HCT116 (cell line): Measurements from ENCODE around the gene MACF1. TPM values are rescaled to one million over a fixed set of nuclear protein-coding genes. Genes with fewer than 3 reads are reported as not detected.

Experiments used
- ATAC-seq: fragments of 200-7000 bp; cut with Tn5 transposase; 2 replicates; pipeline ENCODE4 v1.9.1; 2020; ENCODE audit warnings: mild to moderate bottlenecking, moderate library complexity
- BruUV-seq: library from RNA; stranded (reverse); fragments of 400-500 nt; replicated peaks from 2 replicates; lab custom pipeline; 2021; lab: Mats Ljungman, UMichigan
- CTCF ChIA-PET: fragments of 300-600 bp; sonication (Branson Sonifier 250); formaldehyde crosslinking; loops from one replicate; lab custom pipeline; 2021; ENCODE audit warnings: antibody characterized with exemption; lab: Charles Lee
- POLR2A ChIA-PET: fragments of 300-600, 350-600 bp; sonication (Branson Sonifier 250); formaldehyde crosslinking; loops from one replicate; lab custom pipeline; 2021; ENCODE audit warnings: antibody characterized with exemption; lab: Charles Lee
- RAD21 ChIA-PET, 2 experiments: fragments of 300-600 bp; sonication (Branson Sonifier 250); formaldehyde crosslinking; loops; one replicate each; lab custom pipeline; 2023; ENCODE audit warnings: low total read pairs in 2 of 2; ENCODE audit not compliant: uncharacterized antibody in 2 of 2, unreplicated experiment in 2 of 2, low non-redundant PET in 1 of 2; lab: Charles Lee
- DNase-seq: peaks from one replicate; pipeline ENCODE4 v3.0.0-alpha.2; 2010; ENCODE audit warnings: low read depth, low spot score
- H2AFZ ChIP-seq: fragments of 200-600 bp; shearing (Covaris generic), sonication (generic); 2 replicates; pipeline ENCODE4 v1.6.1; 2017; ENCODE audit warnings: low read depth, mixed run types, mixed read lengths, antibody characterized with exemption, low read length; ENCODE audit not compliant: poor library complexity, severe bottlenecking
- H3K27ac ChIP-seq: 2 replicates; pipeline ENCODE4 v1.5.1; 2012; ENCODE audit warnings: low read depth, low read length
- H3K27me3 ChIP-seq: fragments of 200-600 bp; sonication (generic); 2 replicates; pipeline ENCODE4 v1.6.1; 2016; ENCODE audit warnings: mixed run types, low read length, mixed read lengths; ENCODE audit not compliant: insufficient read depth
- H3K36me3 ChIP-seq, 2 experiments: fragments of 200-500 bp in 1 of 2; fragments of 200-600 bp in 1 of 2; sonication (Bioruptor generic) in 1 of 2; sonication (generic) in 1 of 2; 2 replicates each; pipeline versions ENCODE4 v1.5.1 to v1.6.1; 2014 to 2016; ENCODE audit warnings: low read length in 2 of 2, inconsistent platforms in 1 of 2, mixed read lengths in 1 of 2, mixed run types in 1 of 2; ENCODE audit not compliant: insufficient read depth in 2 of 2, control insufficient read depth in 1 of 2
- H3K4me1 ChIP-seq, 2 experiments: fragments of 200-600 bp in 1 of 2; sonication (generic) in 1 of 2; 2 replicates each; pipeline versions ENCODE4 v1.5.1 to v1.6.1; 2012 to 2017; ENCODE audit warnings: low read length in 2 of 2, inconsistent platforms in 1 of 2, mild to moderate bottlenecking in 1 of 2, mixed read lengths in 1 of 2, mixed run types in 1 of 2, moderate library complexity in 1 of 2; ENCODE audit not compliant: insufficient read depth in 2 of 2, control insufficient read depth in 1 of 2
- H3K4me2 ChIP-seq: fragments of 200-600 bp; sonication (generic); 2 replicates; pipeline ENCODE4 v1.6.1; 2017; ENCODE audit warnings: mixed run types, low read length, mixed read lengths
- H3K4me3 ChIP-seq, 2 experiments: fragments of 200-600 bp in 1 of 2; sonication (generic) in 1 of 2; replicated peaks in 1 of 2; 2 replicates each; pipeline ENCODE4 v1.5.1; 2011 to 2016; ENCODE audit warnings: low read length in 2 of 2, control low read depth in 1 of 2, low read depth in 1 of 2, mild to moderate bottlenecking in 1 of 2, mixed read lengths in 1 of 2, mixed run types in 1 of 2
- H3K79me2 ChIP-seq: fragments of 200-600 bp; sonication (generic); 2 replicates; pipeline ENCODE4 v1.6.1; 2017; ENCODE audit warnings: mild to moderate bottlenecking, mixed run types, low read length, moderate library complexity, mixed read lengths; ENCODE audit not compliant: insufficient read depth
- H3K9ac ChIP-seq: fragments of 200-600 bp; sonication (generic); 2 replicates; pipeline ENCODE4 v1.6.1; 2016; ENCODE audit warnings: low read length, mixed read lengths
- H3K9me2 ChIP-seq: fragments of 200-600 bp; sonication (generic), shearing (Covaris generic); 2 replicates; pipeline ENCODE4 v1.6.1; 2017; ENCODE audit warnings: mixed run types, mild to moderate bottlenecking, moderate library complexity; ENCODE audit not compliant: insufficient read depth
- H3K9me3 ChIP-seq, 2 experiments: fragments of 200-500 bp in 1 of 2; fragments of 200-600 bp in 1 of 2; sonication (Bioruptor generic) in 1 of 2; sonication (generic) in 1 of 2; 2 replicates each; pipeline ENCODE4 v1.6.1; 2014 to 2017; ENCODE audit warnings: low read length in 2 of 2, mixed read lengths in 2 of 2, inconsistent platforms in 1 of 2, low read depth in 1 of 2, mild to moderate bottlenecking in 1 of 2, mixed run types in 1 of 2, moderate library complexity in 1 of 2; ENCODE audit not compliant: control insufficient read depth in 1 of 2, insufficient read depth in 1 of 2
- H4K20me1 ChIP-seq: fragments of 200-600 bp; sonication (generic), shearing (Covaris generic); 2 replicates; pipeline ENCODE4 v1.6.1; 2017; ENCODE audit warnings: mixed run types, mild to moderate bottlenecking, moderate library complexity; ENCODE audit not compliant: insufficient read depth
- CBX3 ChIP-seq: IDR thresholded peaks from 2 replicates; pipeline ENCODE4 v1.6.1; 2012; ENCODE audit warnings: low read depth
- CEBPB ChIP-seq: IDR thresholded peaks from 2 replicates; pipeline ENCODE4 v1.6.1; 2012; ENCODE audit warnings: low read depth
- JUND ChIP-seq: IDR thresholded peaks from 2 replicates; pipeline ENCODE4 v1.6.1; 2012
- MAX ChIP-seq: IDR thresholded peaks from 2 replicates; pipeline ENCODE4 v1.6.1; 2012
- POLR2A ChIP-seq: IDR thresholded peaks from 2 replicates; pipeline ENCODE4 v1.7.0; 2011; ENCODE audit warnings: borderline replicate concordance; ENCODE audit not compliant: insufficient read depth, insufficient read length; ENCODE audit errors: extremely low read depth
- POLR2AphosphoS5 ChIP-seq: IDR thresholded peaks from 2 replicates; pipeline ENCODE4 v1.6.1; 2011; ENCODE audit warnings: mild to moderate bottlenecking, low read depth, low read length, moderate library complexity
- REST ChIP-seq: IDR thresholded peaks from 2 replicates; pipeline ENCODE4 v1.6.1; 2012; ENCODE audit warnings: low read depth
- SIN3A ChIP-seq: IDR thresholded peaks from 2 replicates; pipeline ENCODE4 v1.6.1; 2012; ENCODE audit warnings: low read depth
- SRF ChIP-seq: IDR thresholded peaks from 2 replicates; pipeline ENCODE4 v1.6.1; 2012; ENCODE audit warnings: low read depth
- YY1 ChIP-seq: IDR thresholded peaks from 2 replicates; pipeline ENCODE4 v1.6.1; 2011; ENCODE audit warnings: low read length, low read depth, moderate library complexity, mild to moderate bottlenecking; ENCODE audit not compliant: insufficient replicate concordance; ENCODE audit errors: extremely low read depth
- ZFX ChIP-seq: fragments of 450-650 bp; IDR thresholded peaks from 2 replicates; pipeline ENCODE4 v1.6.1; 2017
- ZNF274 ChIP-seq: fragments of 200-500 bp; sonication (Bioruptor generic); IDR thresholded peaks from 2 replicates; pipeline ENCODE4 v1.6.1; 2014; ENCODE audit warnings: mild to moderate bottlenecking, low read depth, low read length, inconsistent platforms
- intact Hi-C: fragments of 100-400 bp; cut with micrococcal nuclease; formaldehyde crosslinking; loops from 2 replicates; pipeline ENCODE4 v1.10.0; 2022
- total RNA-seq: library from RNA; stranded (reverse); gene quantifications from one replicate; pipeline ENCODE4 v1.2.1, GENCODE V29; 2021; ENCODE audit not compliant: unreplicated experiment
- TF ChIP-seq, protein P1 (sequence below): IDR thresholded peaks from 2 replicates; pipeline ENCODE4 v1.6.1; 2011; ENCODE audit warnings: mild to moderate bottlenecking, low read length, moderate library complexity; ENCODE audit not compliant: insufficient replicate concordance; ENCODE audit errors: extremely low read depth
- TF ChIP-seq, protein P2 (sequence below), 3 experiments: fragments of 200-600 bp in 1 of 3; sonication (generic) in 1 of 3; IDR thresholded peaks in 2 of 3; conservative IDR thresholded peaks in 1 of 3; 2 replicates each; pipeline ENCODE4 v1.5.1; 2012 to 2017; ENCODE audit warnings: low read depth in 2 of 3, low read length in 2 of 3, antibody characterized with exemption in 1 of 3, borderline replicate concordance in 1 of 3, control low read depth in 1 of 3, mild to moderate bottlenecking in 1 of 3, mixed read lengths in 1 of 3, mixed run types in 1 of 3, moderate library complexity in 1 of 3; ENCODE audit not compliant: insufficient read depth in 1 of 3

Gene MACF1
- total RNA-seq, 1 experiment from 2014 or later: 146 TPM

DNA sequence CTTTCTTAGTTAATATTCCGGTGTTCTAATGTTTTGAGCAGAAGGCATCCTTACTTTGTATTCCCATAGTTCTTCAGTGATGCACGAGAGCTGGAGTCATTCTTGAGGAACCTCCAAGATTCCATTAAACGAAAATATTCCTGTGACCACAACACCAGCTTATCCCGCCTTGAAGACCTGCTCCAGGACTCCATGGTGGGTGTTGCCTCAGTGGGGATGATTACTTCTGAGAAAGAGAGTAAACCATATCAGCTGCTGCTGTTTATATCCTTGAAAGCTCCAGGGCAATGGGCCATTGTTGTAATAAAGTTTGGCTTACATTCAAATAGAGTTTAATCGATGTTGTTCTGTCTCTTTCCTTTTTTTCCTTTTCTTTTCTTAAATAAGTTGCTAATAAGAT is 93.1 kb downstream of the MACF1 start:
- no peak overlapping the region for H2AFZ ChIP-seq
- TF ChIP-seq SIN3A (no peak), YY1 (no peak), MAX (no peak), CBX3 (no peak), REST (no peak), SRF (no peak), CEBPB (no peak), JUND (no peak), ZFX (no peak), POLR2A (no peak), ZNF274 (no peak), POLR2AphosphoS5 (no peak)
- TF ChIP-seq, protein P1, sequence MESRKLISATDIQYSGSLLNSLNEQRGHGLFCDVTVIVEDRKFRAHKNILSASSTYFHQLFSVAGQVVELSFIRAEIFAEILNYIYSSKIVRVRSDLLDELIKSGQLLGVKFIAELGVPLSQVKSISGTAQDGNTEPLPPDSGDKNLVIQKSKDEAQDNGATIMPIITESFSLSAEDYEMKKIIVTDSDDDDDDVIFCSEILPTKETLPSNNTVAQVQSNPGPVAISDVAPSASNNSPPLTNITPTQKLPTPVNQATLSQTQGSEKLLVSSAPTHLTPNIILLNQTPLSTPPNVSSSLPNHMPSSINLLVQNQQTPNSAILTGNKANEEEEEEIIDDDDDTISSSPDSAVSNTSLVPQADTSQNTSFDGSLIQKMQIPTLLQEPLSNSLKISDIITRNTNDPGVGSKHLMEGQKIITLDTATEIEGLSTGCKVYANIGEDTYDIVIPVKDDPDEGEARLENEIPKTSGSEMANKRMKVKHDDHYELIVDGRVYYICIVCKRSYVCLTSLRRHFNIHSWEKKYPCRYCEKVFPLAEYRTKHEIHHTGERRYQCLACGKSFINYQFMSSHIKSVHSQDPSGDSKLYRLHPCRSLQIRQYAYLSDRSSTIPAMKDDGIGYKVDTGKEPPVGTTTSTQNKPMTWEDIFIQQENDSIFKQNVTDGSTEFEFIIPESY: no peak
- TF ChIP-seq, protein P2, sequence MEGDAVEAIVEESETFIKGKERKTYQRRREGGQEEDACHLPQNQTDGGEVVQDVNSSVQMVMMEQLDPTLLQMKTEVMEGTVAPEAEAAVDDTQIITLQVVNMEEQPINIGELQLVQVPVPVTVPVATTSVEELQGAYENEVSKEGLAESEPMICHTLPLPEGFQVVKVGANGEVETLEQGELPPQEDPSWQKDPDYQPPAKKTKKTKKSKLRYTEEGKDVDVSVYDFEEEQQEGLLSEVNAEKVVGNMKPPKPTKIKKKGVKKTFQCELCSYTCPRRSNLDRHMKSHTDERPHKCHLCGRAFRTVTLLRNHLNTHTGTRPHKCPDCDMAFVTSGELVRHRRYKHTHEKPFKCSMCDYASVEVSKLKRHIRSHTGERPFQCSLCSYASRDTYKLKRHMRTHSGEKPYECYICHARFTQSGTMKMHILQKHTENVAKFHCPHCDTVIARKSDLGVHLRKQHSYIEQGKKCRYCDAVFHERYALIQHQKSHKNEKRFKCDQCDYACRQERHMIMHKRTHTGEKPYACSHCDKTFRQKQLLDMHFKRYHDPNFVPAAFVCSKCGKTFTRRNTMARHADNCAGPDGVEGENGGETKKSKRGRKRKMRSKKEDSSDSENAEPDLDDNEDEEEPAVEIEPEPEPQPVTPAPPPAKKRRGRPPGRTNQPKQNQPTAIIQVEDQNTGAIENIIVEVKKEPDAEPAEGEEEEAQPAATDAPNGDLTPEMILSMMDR (IDR thresholded peaks at IDR 0.05 in 2 of 3, conservative IDR thresholded peaks at IDR 0.05 in 1 of 3; ENCODE audit: borderline replicate concordance in 1 of 3, insufficient read depth in 1 of 3, low read depth in 2 of 3, low read length in 2 of 3): no peak
- H3K27ac ChIP-seq: no peak overlapping the region
- CTCF ChIA-PET: no interaction called here
- H3K36me3 ChIP-seq: peaks cover 0 to 3% of the 10 kb centered on the region in 2 experiments; a peak in 1 of 4 replicates
- no peak overlapping the region for H3K4me2 ChIP-seq
- ATAC-seq (no peak), DNase-seq (no peak)
- H4K20me1 ChIP-seq: no peaks in the 10 kb centered on the region
- intact Hi-C loops: no loop called here
- H3K27me3 ChIP-seq: no peaks in the 10 kb centered on the region
- no peaks in the 10 kb centered on the region for H3K9me2 ChIP-seq
- no peaks in the 10 kb centered on the region for H3K79me2 ChIP-seq
- RAD21 ChIA-PET: no interaction called here
- no peak overlapping the region for H3K4me3 ChIP-seq
- POLR2A ChIA-PET: interaction anchor here (0.5 kb wide), 1 partner anchor 135 kb away, joined by 7 read pairs; no protein-coding TSS in a partner anchor
- no peak overlapping the region for H3K9ac ChIP-seq
- H3K4me1 ChIP-seq: no peaks in the 10 kb centered on the region
- BruUV-seq: no TSS peak
- no peaks in the 10 kb centered on the region for H3K9me3 ChIP-seq
